ENCODE measurements around the gene DYNLT2B.
"Not testable (repeated sequence)": the region's sequence is repeated elsewhere in the genome, so short reads cannot be mapped to it uniquely, and the experiment has no call there.

The DYNLT2B gene

GRCh38 chr3:196317687-196318467 is at the start of gene DYNLT2B:
DYNLT2B (minus strand) TSS chr3:196318240; CDS start chr3:196318152, 88 bp downstream.
- DNase-seq (ENCODE audit: low read depth): peak; percentile 91

GRCh38 chr3:196365736-196366135 is 47.7 kb upstream of the DYNLT2B start:
- DNase-seq (ENCODE audit: low read depth): no peak

- DNase-seq (ENCODE audit: low read depth): no peak
Measured at GRCh38 chr3:196360586-196360985, 42.5 kb upstream of the DYNLT2B start.

- DNase-seq (ENCODE audit: low read depth): not testable (repeated sequence)
Measured at GRCh38 chr3:196358540-196358939, 40.5 kb upstream of the DYNLT2B start.

GRCh38 chr3:196357905-196358304 is 39.9 kb upstream of the DYNLT2B start:
- DNase-seq (ENCODE audit: low read depth): no peak

- DNase-seq (ENCODE audit: low read depth): no peak
Measured at GRCh38 chr3:196356556-196356955, 38.5 kb upstream of the DYNLT2B start.

- no peak for DNase-seq (ENCODE audit: low read depth)
Measured at GRCh38 chr3:196355668-196356067, 37.6 kb upstream of the DYNLT2B start.

GRCh38 chr3:196354132-196354531 is 36.1 kb upstream of the DYNLT2B start:
- DNase-seq (ENCODE audit: low read depth): no peak

GRCh38 chr3:196351541-196351940 is 33.5 kb upstream of the DYNLT2B start:
- no peak for DNase-seq (ENCODE audit: low read depth)

GRCh38 chr3:196350067-196350466 is 32.0 kb upstream of the DYNLT2B start:
- DNase-seq (ENCODE audit: low read depth): no peak

GRCh38 chr3:196348698-196349097 is 30.7 kb upstream of the DYNLT2B start:
- DNase-seq (ENCODE audit: low read depth): no peak

- no peak for DNase-seq (ENCODE audit: low read depth)
Measured at GRCh38 chr3:196344663-196345062, 26.6 kb upstream of the DYNLT2B start.

- DNase-seq (ENCODE audit: low read depth): not testable (repeated sequence)
Measured at GRCh38 chr3:196343917-196344316, 25.9 kb upstream of the DYNLT2B start.

GRCh38 chr3:196341137-196341536 is 23.1 kb upstream of the DYNLT2B start:
- DNase-seq (ENCODE audit: low read depth): no peak

- no peak for DNase-seq (ENCODE audit: low read depth)
Measured at GRCh38 chr3:196340466-196340865, 22.4 kb upstream of the DYNLT2B start.

GRCh38 chr3:196339493-196340254 is 21.6 kb upstream of the DYNLT2B start:
- DNase-seq (ENCODE audit: low read depth): no peak

GRCh38 chr3:196339044-196339443 is 21.0 kb upstream of the DYNLT2B start:
- no peak for DNase-seq (ENCODE audit: low read depth)

- DNase-seq (ENCODE audit: low read depth): no peak
Measured at GRCh38 chr3:196336319-196337145, 18.5 kb upstream of the DYNLT2B start.

- DNase-seq (ENCODE audit: low read depth): no peak
Measured at GRCh38 chr3:196335503-196335948, 17.5 kb upstream of the DYNLT2B start.

GRCh38 chr3:196334982-196335381 is 16.9 kb upstream of the DYNLT2B start:
- DNase-seq (ENCODE audit: low read depth): no peak

- no peak for DNase-seq (ENCODE audit: low read depth)
Measured at GRCh38 chr3:196332168-196332567, 14.1 kb upstream of the DYNLT2B start.

- no peak for DNase-seq (ENCODE audit: low read depth)
Measured at GRCh38 chr3:196327405-196327804, 9.4 kb upstream of the DYNLT2B start.
